Ovary (tissue), 9 donors: Measurements from ENCODE around the gene IRF9. TPM values are rescaled to one million over a fixed set of nuclear protein-coding genes. Genes with fewer than 3 reads are reported as not detected.
A peak's percentile ranks its signal among the peaks of the same experiment; 100 is the strongest.

Experiments used
- DNase-seq, 5 donors: peaks; one replicate each; pipeline ENCODE4 v3.0.0-alpha.2; 2019 to 2020
- H3K27ac ChIP-seq, 2 donors: fragments of 200-600 bp; one replicate each; pipeline versions ENCODE4 v1.5.1 to v1.8.0; 2019 to 2022
- H3K27me3 ChIP-seq: fragments of 200-600 bp; one replicate; pipeline ENCODE4 v1.8.0; 2022
- H3K36me3 ChIP-seq: fragments of 200-600 bp; sonication (generic); one replicate; pipeline ENCODE4 v1.5.1; 2019
- H3K4me1 ChIP-seq: one replicate; pipeline ENCODE4 v1.8.1; 2013; ENCODE audit warnings: mild to moderate bottlenecking, moderate library complexity; ENCODE audit not compliant: insufficient read depth
- H3K4me3 ChIP-seq: fragments of 200-600 bp; sonication (generic); one replicate; pipeline ENCODE4 v1.5.1; 2017
- H3K9me3 ChIP-seq, 2 donors: fragments of 200-600 bp in 1 of 2; sonication (generic) in 1 of 2; one replicate each; pipeline versions ENCODE4 v1.5.1 to v1.8.1; 2013 to 2019; ENCODE audit warnings: mild to moderate bottlenecking in 1 of 2, moderate library complexity in 1 of 2
- EP300 ChIP-seq: sonication (generic); formaldehyde crosslinking; IDR thresholded peaks from one replicate; pipeline ENCODE4 v1.6.1; 2017; ENCODE audit warnings: antibody characterized with exemption
- POLR2A ChIP-seq: fragments of 450-650 bp; IDR thresholded peaks from one replicate; pipeline ENCODE4 v1.6.1; 2017; ENCODE audit warnings: antibody characterized with exemption, mild to moderate bottlenecking, moderate library complexity
- WGBS, 3 donors: extraction: QIAGEN DNeasy Blood & Tissue Kit in 1 of 3; methylation state at CpG; one replicate each; pipeline versions ENCODE4 v1.1.5 to v1.1.7; 2013 to 2017; 5-methylcytosine and 5-hydroxymethylcytosine counted together
- intact Hi-C, 4 donors: fragments of 100-400 bp; cut with DNase I; formaldehyde crosslinking; loops; one replicate each; pipeline versions ENCODE4 v1.11.0 to v1.15.1; 2022 to 2023
- polyA plus RNA-seq, 2 donors: library from polyadenylated mRNA; stranded (reverse); fragments of 200-250 nt in 1 of 2; fragments of 350-450 nt in 1 of 2; fragmentation: Illumina TruSeq in 1 of 2; extraction: RNeasy Lipid Tissue Mini Kit (QIAGEN cat#74804) in 1 of 2; gene quantifications; one replicate each; pipeline ENCODE4 v1.2.3, GENCODE V29; 2013 to 2014
- total RNA-seq, 7 donors: library from RNA; depleted of rRNA in 2 of 7; stranded (reverse); fragments of >200 nt in 2 of 7; fragmentation: NEBNext Ultra II Directional in 3 of 7; extraction: Animal tissue kit (Norgen Biotek cat#: 25700) in 3 of 7; gene quantifications; one replicate each; pipeline versions ENCODE4 v1.1.0 to v1.2.4, GENCODE V29; 2016 to 2023
- TF ChIP-seq, protein P1 (sequence below), 3 donors: fragments of 450-650 bp in 2 of 3; fragments of 200-600 bp in 1 of 3; IDR thresholded peaks; one replicate each; pipeline versions ENCODE4 v1.5.1 to v1.8.0; 2016 to 2022; ENCODE audit warnings: antibody characterized with exemption in 3 of 3, mild to moderate bottlenecking in 1 of 3
- donor health status: DM: no; HTN: no; CAD: no; lungs with moderate emphysema.
- donor health status: DM: no; HTN: no; CAD: no.
- donor health status: Bipolar disorder and iron deficiency.
- donor health status: DM: yes; HTN: yes; CAD: no.
- donor health status: DM: no; HTN: no; CAD: no.
- donor health status: DM: yes; HTN: yes; CAD: no.

The IRF9 gene
- total and polyA plus RNA-seq, 9 donors: 31.6 to 212 (median 80.4) TPM

- Histone ChIP-seq H3K27ac (peak overlapping the region; percentile 75 to 83), H3K4me3 (peak overlapping the region; percentile 94), H3K4me1 (peaks cover 10% of the 10 kb centered on the region), H3K9me3 (no peaks in the 10 kb centered on the region), H3K27me3 (no peaks in the 10 kb centered on the region), H3K36me3 (no peaks in the 10 kb centered on the region)
- intact Hi-C loops: loop anchor here in 1 of 4 donors (10.0 kb wide), 1 partner anchor 217 kb away; the partner anchor contains the start of gene NFATC4
- 4 to 8% (median 4%) methylated on average over 16 to 29 of the region's 29 CpGs for WGBS, 3 donors
- TF ChIP-seq, protein P1, sequence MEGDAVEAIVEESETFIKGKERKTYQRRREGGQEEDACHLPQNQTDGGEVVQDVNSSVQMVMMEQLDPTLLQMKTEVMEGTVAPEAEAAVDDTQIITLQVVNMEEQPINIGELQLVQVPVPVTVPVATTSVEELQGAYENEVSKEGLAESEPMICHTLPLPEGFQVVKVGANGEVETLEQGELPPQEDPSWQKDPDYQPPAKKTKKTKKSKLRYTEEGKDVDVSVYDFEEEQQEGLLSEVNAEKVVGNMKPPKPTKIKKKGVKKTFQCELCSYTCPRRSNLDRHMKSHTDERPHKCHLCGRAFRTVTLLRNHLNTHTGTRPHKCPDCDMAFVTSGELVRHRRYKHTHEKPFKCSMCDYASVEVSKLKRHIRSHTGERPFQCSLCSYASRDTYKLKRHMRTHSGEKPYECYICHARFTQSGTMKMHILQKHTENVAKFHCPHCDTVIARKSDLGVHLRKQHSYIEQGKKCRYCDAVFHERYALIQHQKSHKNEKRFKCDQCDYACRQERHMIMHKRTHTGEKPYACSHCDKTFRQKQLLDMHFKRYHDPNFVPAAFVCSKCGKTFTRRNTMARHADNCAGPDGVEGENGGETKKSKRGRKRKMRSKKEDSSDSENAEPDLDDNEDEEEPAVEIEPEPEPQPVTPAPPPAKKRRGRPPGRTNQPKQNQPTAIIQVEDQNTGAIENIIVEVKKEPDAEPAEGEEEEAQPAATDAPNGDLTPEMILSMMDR (IDR thresholded peaks at IDR 0.05): no peak
- TF ChIP-seq POLR2A (no peak), EP300 (no peak)
- DNase-seq: no peak
Measured at GRCh38 chr14:24147761-24148428, 13.2 kb upstream of the IRF9 start.

DNA sequence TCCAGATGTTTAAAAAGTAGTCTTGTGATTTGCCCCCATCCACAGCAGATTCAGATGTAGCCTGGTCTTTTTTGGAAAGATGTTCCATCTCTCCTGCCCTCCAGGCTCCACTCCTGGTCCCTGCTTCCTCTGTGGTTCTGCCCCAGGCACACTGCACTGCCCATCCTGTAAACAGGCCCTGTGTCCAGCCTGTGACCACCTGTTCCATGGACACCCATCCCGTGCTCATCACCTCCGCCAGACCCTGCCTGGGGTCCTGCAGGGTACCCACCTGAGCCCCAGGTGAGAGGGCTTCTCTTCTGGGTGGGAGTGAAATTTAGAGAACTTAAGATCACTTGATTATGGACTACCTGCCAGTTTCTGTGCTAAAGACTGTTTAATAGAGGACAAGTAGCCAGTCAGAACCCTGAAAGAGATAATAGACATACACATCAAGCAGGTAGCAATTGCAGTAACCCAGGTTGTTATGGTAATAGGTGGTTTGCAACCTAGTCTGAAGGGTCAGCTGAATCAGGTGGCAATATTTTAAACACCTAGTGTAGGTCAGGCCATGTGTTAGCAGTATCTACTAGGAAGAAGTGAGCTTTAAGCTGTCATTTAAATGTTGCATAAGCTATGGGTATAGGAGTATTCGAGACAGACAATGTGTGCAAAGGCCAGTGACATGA, 11.6 kb upstream of the IRF9 start:
- Histone ChIP-seq H3K27ac (no peak overlapping the region), H3K27me3 (no peaks in the 10 kb centered on the region), H3K36me3 (no peaks in the 10 kb centered on the region), H3K4me1 (peaks cover 10% of the 10 kb centered on the region), H3K9me3 (no peaks in the 10 kb centered on the region), H3K4me3 (no peak overlapping the region)
- TF ChIP-seq, protein P1 (IDR thresholded peaks at IDR 0.05): no peak
- TF ChIP-seq POLR2A: no peak
- DNase-seq: no peak
- 90 to 98% (median 92%) methylated on average over 3 of the region's 3 CpGs for WGBS, 3 donors
- intact Hi-C loops: loop anchor here in 1 of 4 donors (10.0 kb wide), 1 partner anchor 215 kb away; the partner anchor contains the start of gene NFATC4

GRCh38 chr14:24150061-24150460, 11.0 kb upstream of the IRF9 start:
- H3K27ac ChIP-seq: no peak overlapping the region
- 89 to 91% (median 90%) methylated on average over 9 of the region's 9 CpGs for WGBS, 3 donors
- DNase-seq: no peak
- H3K4me3 ChIP-seq: no peak overlapping the region
- H3K4me1 ChIP-seq: peaks cover 10% of the 10 kb centered on the region
- H3K9me3 ChIP-seq: no peaks in the 10 kb centered on the region
- no peaks in the 10 kb centered on the region for H3K27me3 ChIP-seq
- H3K36me3 ChIP-seq: no peaks in the 10 kb centered on the region
- intact Hi-C loops: no loop called here
- TF ChIP-seq EP300 (no peak), POLR2A (no peak)
- TF ChIP-seq, protein P1 (IDR thresholded peaks at IDR 0.05): no peak

DNA sequence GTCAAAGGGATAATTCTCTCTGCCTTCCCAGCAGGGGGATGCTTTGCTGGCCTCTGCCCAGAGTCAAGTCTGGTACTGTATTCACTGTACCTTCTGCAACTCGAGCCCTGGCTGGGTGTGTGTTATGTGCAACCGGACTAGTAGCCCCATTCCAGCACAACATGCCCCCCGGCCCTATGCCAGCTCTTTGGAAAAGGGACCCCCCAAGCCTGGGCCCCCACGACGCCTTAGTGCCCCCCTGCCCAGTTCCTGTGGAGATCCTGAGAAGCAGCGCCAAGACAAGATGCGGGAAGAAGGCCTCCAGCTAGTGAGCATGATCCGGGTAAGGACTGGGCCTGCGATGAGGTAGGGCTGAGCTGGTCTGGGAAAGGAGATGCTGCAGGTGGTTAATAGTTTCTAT, 10.5 kb upstream of the IRF9 start:
- H3K4me1 ChIP-seq: peaks cover 6% of the 10 kb centered on the region
- H3K36me3 ChIP-seq: no peaks in the 10 kb centered on the region
- intact Hi-C loops: no loop called here
- TF ChIP-seq, protein P1 (IDR thresholded peaks at IDR 0.05): no peak
- no peak for TF ChIP-seq POLR2A
- H3K27me3 ChIP-seq: no peaks in the 10 kb centered on the region
- no peak for DNase-seq
- no peaks in the 10 kb centered on the region for H3K9me3 ChIP-seq
- WGBS, 3 donors: 87 to 93% (median 88%) methylated on average over 9 of the region's 9 CpGs
- no peak overlapping the region for H3K27ac ChIP-seq
- H3K4me3 ChIP-seq: no peak overlapping the region
